CD4-positive, alpha-beta T cell treated with Interleukin-15 for 1 hour (primary cell): ENCODE measurements around the gene PTPN3.

Experiments
- DNase-seq: peaks from one replicate; pipeline ENCODE4 v3.0.0-alpha.2; 2020

PTPN3 gene

DNA sequence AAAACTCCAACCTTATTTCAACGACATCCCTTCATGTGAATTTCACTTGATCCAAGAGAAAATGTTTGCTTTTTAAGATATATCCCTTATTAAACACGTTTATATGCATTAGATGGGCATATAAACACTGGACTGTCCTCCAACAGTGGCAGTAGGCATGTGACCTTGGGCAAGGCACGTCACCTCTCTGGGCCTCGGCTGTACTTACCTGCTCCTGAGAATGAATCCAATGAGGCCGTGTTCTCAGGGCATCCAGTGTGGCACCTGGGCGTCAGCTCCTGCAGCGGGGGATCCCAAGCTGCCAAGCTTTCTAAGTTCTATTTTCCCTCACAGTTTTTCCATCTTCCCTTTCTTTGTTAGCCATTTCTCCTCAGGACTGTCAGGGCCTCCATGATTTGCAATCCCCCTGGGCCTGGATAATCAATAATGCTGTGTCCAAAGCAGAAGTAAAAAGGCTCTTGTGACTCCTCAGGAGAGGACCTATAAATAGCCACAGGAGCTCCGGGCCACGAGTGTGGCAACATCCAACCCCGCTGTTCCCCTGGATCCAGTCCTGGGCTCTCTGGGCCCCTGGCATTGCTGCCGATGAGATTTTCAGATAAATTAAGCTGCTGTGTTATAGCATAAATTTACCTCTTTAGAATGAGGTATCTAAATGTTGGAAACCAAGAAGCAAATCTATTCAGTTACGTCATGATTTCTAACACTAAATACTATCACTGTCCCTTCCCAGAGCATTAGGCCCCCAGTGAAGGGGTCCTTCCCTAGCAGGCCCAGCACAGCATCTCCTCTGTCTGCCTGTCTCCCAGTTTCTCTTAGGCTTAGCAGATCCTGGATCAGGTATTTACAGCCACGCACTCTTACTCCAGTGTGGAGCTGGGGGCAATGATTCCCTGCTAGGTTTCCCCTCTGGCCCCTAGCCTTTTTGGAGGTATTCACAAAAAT lies 76.8 kb downstream of the PTPN3 start:
- no peak for DNase-seq

GRCh38 chr9:109419531-109419930 lies 78.6 kb downstream of the PTPN3 start:
- DNase-seq: no peak

GRCh38 chr9:109418827-109419226 lies 79.3 kb downstream of the PTPN3 start:
- no peak for DNase-seq

GRCh38 chr9:109417585-109418544 lies 80.2 kb downstream of the PTPN3 start:
- no peak for DNase-seq

- DNase-seq: no peak
Measured at GRCh38 chr9:109417054-109417453, 81.1 kb downstream of the PTPN3 start.

GRCh38 chr9:109416135-109416706 lies 81.9 kb downstream of the PTPN3 start:
- no peak for DNase-seq

GRCh38 chr9:109414125-109414785 lies 83.9 kb downstream of the PTPN3 start:
- DNase-seq: no peak

GRCh38 chr9:109411798-109412352 lies 86.2 kb downstream of the PTPN3 start:
- DNase-seq: no peak

- DNase-seq: no peak
Measured at GRCh38 chr9:109411069-109411761, 86.9 kb downstream of the PTPN3 start.

DNA sequence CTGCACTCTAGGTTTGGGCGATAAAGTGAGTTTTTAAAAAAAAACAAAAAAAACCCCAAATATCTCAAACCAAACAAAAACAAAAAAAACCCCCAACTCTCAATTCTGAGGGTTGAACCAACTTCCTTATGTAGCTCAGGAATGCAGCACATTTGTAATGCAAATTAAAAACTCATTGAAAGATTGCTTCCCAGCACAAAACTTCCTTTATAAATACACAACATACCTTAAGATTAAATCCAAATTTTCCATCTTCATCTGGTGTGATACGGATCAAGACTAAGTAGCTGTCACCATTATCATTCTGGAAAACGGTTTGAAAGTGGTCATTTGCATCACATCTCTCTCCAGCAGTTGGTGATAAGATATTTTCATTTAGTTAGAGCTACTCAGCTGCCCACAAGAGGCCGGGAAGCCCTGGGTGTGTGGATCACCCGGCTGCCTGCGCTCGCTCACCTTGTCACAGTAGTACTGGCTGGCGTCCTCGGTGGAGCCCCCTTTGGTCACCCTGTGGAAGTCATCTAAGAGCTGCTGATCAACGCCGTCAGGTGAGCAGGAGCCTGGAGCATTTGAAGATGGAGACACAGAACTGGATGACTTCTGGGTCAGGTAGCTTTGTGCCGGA lies 88.2 kb downstream of the PTPN3 start:
- no peak for DNase-seq

- DNase-seq: no peak
Measured at GRCh38 chr9:109408759-109409462, 89.2 kb downstream of the PTPN3 start.

DNA sequence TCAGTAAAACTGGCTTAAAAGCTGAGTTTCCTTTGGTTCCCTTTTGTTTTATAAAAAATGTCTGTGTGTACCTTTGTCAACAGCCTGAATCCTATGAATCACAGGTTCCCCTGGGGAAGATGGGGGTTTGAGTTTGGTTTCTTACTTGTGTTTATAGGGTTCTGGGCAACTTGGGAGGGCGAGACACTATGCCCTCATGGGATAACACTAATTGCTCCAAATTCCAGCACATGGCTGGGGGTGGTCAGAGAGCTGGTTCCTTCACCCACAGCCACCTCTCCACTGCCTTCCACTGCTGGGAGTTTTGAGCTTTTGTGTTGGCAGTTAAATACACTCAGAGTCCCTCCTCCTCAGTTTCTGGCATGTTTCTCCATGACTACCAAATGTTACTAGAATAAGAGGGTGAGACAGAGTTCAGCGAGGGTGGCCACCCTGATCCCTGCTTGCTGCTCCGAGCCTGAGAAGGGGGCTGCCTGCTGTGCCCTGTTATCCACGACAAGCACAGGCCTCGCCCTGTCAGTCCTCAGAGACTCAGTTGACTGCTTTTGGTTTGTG lies 94.3 kb downstream of the PTPN3 start:
- no peak for DNase-seq

DNA sequence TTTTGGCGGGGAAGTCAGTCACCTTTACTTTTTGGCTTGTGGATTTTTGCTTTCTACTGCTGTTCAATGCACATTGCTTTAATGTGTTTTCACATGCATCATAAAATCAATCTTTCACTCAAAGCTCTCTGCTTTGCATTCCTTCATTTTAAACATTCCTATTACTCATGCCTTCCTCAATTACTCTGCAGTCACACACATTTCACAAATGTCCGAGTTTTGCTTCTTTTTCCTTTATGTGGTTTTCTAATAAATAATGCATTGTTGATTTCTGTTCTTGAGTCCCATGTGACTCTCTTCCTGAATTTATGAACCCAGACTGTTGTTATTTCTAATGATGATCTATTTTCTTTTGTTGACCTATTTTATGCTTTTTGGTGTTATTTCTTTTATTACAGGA lies 95.0 kb downstream of the PTPN3 start:
- no peak for DNase-seq

GRCh38 chr9:109401990-109402318 lies 96.2 kb downstream of the PTPN3 start:
- no peak for DNase-seq

- no peak for DNase-seq
Measured at GRCh38 chr9:109401169-109401989, 96.7 kb downstream of the PTPN3 start.

GRCh38 chr9:109399258-109399767 lies 98.8 kb downstream of the PTPN3 start:
- no peak for DNase-seq

DNA sequence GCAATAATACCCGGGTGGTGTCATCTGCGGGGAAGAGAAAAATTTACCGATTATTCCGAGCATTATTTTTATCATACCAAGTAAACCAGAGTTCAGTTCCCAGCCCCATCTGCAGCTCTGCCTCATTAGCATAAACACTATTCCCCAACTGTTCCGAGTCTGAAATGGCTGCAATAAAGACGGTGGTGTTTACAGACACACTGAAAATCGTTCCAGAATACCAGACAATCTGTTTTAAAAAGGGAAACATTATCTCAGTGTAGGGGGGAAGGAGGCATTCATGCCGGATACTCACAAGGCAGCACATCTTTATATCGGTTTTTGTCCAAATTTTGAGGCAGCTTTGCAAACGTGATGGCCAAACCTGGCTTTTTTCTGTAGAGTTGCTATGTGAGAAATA lies 106.9 kb downstream of the PTPN3 start:
- no peak for DNase-seq

DNA sequence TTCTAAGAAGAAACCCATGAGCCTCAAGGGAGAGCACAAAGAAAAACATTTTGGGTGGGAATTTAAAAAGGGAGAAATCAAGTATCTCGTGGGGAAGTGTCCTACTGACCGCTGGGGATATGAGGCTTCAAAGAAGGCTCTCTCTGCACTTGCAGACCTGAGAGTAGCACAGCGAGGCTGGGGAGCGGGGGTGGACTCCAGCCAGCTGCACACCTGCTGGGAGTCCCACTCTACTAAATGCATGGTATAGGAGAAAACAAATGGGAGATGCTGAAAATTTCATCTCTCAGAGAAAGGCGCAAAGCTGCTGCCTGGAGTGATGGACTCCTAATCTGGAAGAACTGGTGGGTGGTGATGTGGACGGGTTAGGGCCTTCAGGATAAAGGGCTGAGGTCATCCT lies 110.3 kb downstream of the PTPN3 start:
- no peak for DNase-seq

GRCh38 chr9:109387206-109387605 lies 110.9 kb downstream of the PTPN3 start:
- no peak for DNase-seq
